Gastroesophageal sphincter (tissue), 3 donors: Measurements from ENCODE around the gene ZNF529.

Source experiments
- EP300 ChIP-seq: sonication (generic); formaldehyde crosslinking; IDR thresholded peaks from one replicate; pipeline ENCODE4 v1.6.1; 2017; ENCODE audit warnings: antibody characterized with exemption, mild to moderate bottlenecking
- TF ChIP-seq, protein P1 (sequence below), 4 experiments: fragments of 200-600 bp in 2 of 4; fragments of 450-650 bp in 2 of 4; sonication (generic) in 1 of 4; IDR thresholded peaks; one replicate each; pipeline ENCODE4 v1.5.1; 2017 to 2019; ENCODE audit warnings: antibody characterized with exemption in 4 of 4, mild to moderate bottlenecking in 2 of 4, moderate library complexity in 2 of 4

DNA sequence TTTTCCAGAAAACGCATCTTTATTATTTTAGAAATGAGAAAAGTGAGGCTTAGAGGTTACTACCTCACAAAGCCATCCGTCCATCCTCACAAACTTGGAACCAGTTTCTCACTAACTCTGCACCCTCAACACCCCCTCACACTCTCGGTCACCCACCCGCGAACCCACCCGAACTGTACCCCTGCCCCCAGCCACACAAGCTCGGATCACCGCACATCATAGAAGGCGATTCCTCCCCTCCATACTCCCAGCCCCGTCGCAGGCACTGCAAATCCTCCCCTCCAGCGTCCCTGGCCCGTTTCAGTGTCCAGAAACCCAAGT is 45.3 kb downstream of the ZNF529 start:
- TF ChIP-seq, protein P1, sequence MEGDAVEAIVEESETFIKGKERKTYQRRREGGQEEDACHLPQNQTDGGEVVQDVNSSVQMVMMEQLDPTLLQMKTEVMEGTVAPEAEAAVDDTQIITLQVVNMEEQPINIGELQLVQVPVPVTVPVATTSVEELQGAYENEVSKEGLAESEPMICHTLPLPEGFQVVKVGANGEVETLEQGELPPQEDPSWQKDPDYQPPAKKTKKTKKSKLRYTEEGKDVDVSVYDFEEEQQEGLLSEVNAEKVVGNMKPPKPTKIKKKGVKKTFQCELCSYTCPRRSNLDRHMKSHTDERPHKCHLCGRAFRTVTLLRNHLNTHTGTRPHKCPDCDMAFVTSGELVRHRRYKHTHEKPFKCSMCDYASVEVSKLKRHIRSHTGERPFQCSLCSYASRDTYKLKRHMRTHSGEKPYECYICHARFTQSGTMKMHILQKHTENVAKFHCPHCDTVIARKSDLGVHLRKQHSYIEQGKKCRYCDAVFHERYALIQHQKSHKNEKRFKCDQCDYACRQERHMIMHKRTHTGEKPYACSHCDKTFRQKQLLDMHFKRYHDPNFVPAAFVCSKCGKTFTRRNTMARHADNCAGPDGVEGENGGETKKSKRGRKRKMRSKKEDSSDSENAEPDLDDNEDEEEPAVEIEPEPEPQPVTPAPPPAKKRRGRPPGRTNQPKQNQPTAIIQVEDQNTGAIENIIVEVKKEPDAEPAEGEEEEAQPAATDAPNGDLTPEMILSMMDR (IDR thresholded peaks at IDR 0.05): no peak
- TF ChIP-seq EP300: no peak
